Measurements from ENCODE around the gene PADI2.

DNA sequence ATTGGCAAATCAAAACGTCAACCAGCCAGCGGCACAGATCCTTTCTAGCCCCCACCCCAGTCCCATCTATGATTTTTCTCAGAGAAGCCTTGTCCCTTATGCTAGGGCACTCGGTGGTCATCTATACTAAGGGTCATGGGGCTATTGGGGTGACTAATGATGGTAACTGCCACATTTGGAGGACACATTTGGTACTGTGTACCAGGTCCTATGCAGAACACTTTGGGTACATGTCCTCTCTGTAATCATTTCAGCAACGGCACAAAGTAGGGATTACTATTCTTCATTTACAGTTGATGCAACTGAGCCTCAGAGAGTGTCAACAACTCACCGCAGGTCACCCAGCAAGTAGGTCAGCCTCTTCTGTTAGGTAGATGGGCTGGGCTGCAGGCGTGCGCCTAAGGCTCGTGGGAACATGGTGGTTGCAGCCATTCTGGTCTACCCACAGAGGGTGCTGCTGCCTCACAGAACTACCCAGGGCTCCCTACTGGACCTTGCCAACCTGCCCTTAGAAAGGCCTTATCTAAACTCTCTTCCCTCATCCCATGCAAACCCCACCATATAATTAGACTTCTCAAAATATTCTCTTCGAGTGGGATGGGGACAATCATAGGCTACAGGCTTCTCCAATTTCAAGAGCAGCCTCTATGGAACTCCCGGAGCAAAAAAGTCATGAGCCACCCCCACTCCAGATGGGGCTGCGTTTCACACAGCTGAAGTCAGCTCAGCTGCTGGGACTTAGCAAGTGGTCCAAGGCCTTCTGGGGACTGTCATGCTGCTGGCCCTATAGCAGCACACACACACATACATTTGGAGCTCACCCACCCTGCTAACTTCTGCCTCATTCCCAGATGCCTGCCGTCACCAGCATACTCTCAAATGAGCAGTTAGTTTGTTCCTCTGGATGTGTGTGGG lies 59.6 kb downstream of the PADI2 start:
- TF ChIP-seq CTCF (IDR thresholded peaks at IDR 0.05) (peak; percentile 50 to 89 (median 74)), POLR2A (IDR thresholded peaks at IDR 0.05) (no peak)
